OCI-LY3 (cell line): ENCODE measurements around the gene PALLD.

ENCODE experiments used
- H2AFZ ChIP-seq: fragments of 200-600, 300-600 bp; shearing (Covaris generic); 2 replicates; pipeline ENCODE4 v1.6.0; 2014; ENCODE audit warnings: antibody characterized with exemption, low read depth, low read length
- H3K27ac ChIP-seq: fragments of 200-600, 300-600 bp; sonication (generic); 2 replicates; pipeline ENCODE4 v1.5.1; 2014; ENCODE audit warnings: mild to moderate bottlenecking, low read length, moderate library complexity, mixed read lengths
- H3K27me3 ChIP-seq: fragments of 200-600, 300-600 bp; sonication (generic); 2 replicates; pipeline ENCODE4 v1.6.1; 2014; ENCODE audit warnings: low read depth, low read length, mixed read lengths
- H3K36me3 ChIP-seq: fragments of 200-600, 300-600 bp; sonication (generic); replicated peaks from 2 replicates; pipeline ENCODE3; 2014; ENCODE audit warnings: low read depth, low read length, mixed read lengths
- H3K4me1 ChIP-seq: fragments of 300-600, 200-600 bp; sonication (generic); 2 replicates; pipeline ENCODE4 v1.6.1; 2014; ENCODE audit warnings: low read length, mixed read lengths
- H3K4me2 ChIP-seq: fragments of 200-600, 300-600 bp; sonication (generic); 2 replicates; pipeline ENCODE4 v1.6.1; 2014; ENCODE audit warnings: low read length, mixed read lengths
- H3K4me3 ChIP-seq: fragments of 300-600, 200-600 bp; sonication (generic); 2 replicates; pipeline ENCODE4 v1.5.1; 2014; ENCODE audit warnings: antibody characterized with exemption, mild to moderate bottlenecking, low read length, moderate library complexity
- H3K79me2 ChIP-seq: fragments of 300-600, 200-600 bp; shearing (Covaris generic); 2 replicates; pipeline ENCODE4 v1.6.1; 2014; ENCODE audit warnings: mild to moderate bottlenecking, low read length, mixed read lengths
- H3K9ac ChIP-seq: fragments of 300-600, 200-600 bp; shearing (Covaris generic); 2 replicates; pipeline ENCODE4 v1.6.0; 2014; ENCODE audit warnings: mild to moderate bottlenecking, low read length, moderate library complexity
- H3K9me3 ChIP-seq: fragments of 200-600, 300-600 bp; shearing (Covaris generic); 2 replicates; pipeline ENCODE4 v1.6.1; 2014; ENCODE audit warnings: low read length, mixed read lengths; ENCODE audit not compliant: insufficient read depth
- H4K20me1 ChIP-seq: fragments of 200-600, 300-600 bp; sonication (generic); 2 replicates; pipeline ENCODE4 v1.6.1; 2016; ENCODE audit warnings: low read length, mixed read lengths; ENCODE audit not compliant: insufficient read depth
- CTCF ChIP-seq: fragments of 200-600, 300-600 bp; sonication (generic); IDR thresholded peaks from 2 replicates; pipeline ENCODE4 v1.5.1; 2014; ENCODE audit warnings: antibody characterized with exemption, low read length, low read depth
- EZH2phosphoT487 ChIP-seq: fragments of 200-600 bp; shearing (Covaris generic); IDR thresholded peaks from 2 replicates; pipeline ENCODE4 v1.6.1; 2018; ENCODE audit warnings: antibody characterized with exemption, mixed run types, low read depth

Gene PALLD

DNA sequence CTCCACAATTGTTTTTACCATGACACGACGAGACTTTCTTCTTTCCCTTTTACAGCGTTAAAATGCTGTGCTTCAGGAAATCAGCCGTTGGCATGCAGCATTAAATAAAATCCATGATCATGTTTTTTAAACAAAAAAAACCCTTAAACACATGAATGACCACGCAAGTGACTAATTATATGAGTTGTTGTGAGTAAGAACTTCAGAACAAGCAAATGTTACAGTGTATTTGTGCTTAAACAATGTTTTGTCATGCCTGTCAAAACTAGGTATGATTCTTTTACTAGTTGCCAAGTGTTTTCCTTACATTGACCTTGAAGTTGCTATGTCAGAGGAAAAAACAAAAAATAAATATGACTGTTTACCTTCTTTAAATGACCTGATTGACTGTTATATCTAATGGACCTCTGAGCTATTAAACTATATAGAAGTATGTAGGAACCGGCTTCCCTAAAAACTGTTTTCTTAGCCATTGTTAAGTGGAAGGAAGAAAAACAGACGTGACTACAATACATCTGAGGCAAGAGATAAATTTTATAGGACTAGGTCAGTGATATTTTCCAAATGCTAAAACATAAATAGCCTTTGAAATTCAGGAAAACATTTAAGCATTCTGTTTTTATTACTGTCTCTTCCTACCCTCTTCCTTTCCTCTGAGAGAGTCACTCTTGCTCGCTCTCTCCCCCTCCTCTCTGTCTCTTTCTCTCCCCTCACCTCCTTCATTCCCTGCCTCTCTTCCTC, 197.1 kb downstream of the PALLD start:
- Histone ChIP-seq H4K20me1 (no peaks in the 10 kb centered on the region), H3K27ac (no peak overlapping the region)
- no peak for TF ChIP-seq EZH2phosphoT487
- no peak for TF ChIP-seq CTCF

DNA sequence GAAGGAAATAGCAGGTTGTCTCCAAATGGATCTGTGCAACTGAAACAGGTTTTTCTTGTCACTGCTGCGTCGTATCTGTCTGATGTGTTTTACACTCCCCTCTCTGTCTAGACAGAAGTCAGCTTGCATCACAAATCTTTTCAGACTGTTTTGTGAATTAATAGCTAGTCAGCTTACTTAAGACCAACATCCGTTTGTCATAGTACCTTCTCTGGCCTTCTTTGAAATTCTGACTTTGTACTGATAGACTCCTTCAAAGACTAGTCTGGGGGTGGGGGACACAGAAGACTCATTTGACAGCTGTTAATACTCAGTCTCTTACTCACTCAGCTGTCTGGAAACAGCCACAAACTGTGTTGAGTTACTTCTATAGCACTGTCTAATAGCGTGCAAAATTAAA, 197.8 kb downstream of the PALLD start:
- no peak overlapping the region for H3K4me3 ChIP-seq
- no peaks in the 10 kb centered on the region for H4K20me1 ChIP-seq
- 0 out of 2 replicates have a peak, but pooled peaks cover 4% of the 10 kb centered on the region for H3K27me3 ChIP-seq
- TF ChIP-seq CTCF (no peak), EZH2phosphoT487 (no peak)
- H3K79me2 ChIP-seq = no peaks in the 10 kb centered on the region
- H3K4me1 ChIP-seq = peaks cover 6% of the 10 kb centered on the region
- no peaks in the 10 kb centered on the region for H3K36me3 ChIP-seq
- no peaks in the 10 kb centered on the region for H3K9me3 ChIP-seq
- no peak overlapping the region for H3K9ac ChIP-seq
- no peak overlapping the region for H3K4me2 ChIP-seq
- H3K27ac ChIP-seq = no peak overlapping the region
- H2AFZ ChIP-seq = no peak overlapping the region

More for the DNA sequence above, 197.1 kb downstream of the PALLD start:
- no peak overlapping the region for H3K4me2 ChIP-seq
- peaks cover 6% of the 10 kb centered on the region for H3K4me1 ChIP-seq
- no peak overlapping the region for H3K9ac ChIP-seq
- H3K79me2 ChIP-seq = no peaks in the 10 kb centered on the region
- no peaks in the 10 kb centered on the region for H3K9me3 ChIP-seq
- H3K27me3 ChIP-seq = 0 out of 2 replicates have a peak, but pooled peaks cover 4% of the 10 kb centered on the region
- H3K36me3 ChIP-seq = no peaks in the 10 kb centered on the region
- no peak overlapping the region for H2AFZ ChIP-seq
- no peak overlapping the region for H3K4me3 ChIP-seq

- Histone ChIP-seq H2AFZ (no peak overlapping the region), H3K27me3 (0 out of 2 replicates have a peak, but pooled peaks cover 4% of the 10 kb centered on the region), H3K4me2 (no peak overlapping the region), H3K9me3 (no peaks in the 10 kb centered on the region), H3K27ac (no peak overlapping the region), H3K36me3 (no peaks in the 10 kb centered on the region), H3K9ac (no peak overlapping the region), H3K4me1 (no peaks in the 10 kb centered on the region; the same call in 1 of the 2 replicates), H3K79me2 (no peaks in the 10 kb centered on the region), H4K20me1 (no peaks in the 10 kb centered on the region), H3K4me3 (no peak overlapping the region)
- no peak for TF ChIP-seq EZH2phosphoT487
These were observed 198.4 kb downstream of the PALLD start for GRCh38 chr4:168695288-168695687.

GRCh38 chr4:168696280-168696679, 199.4 kb downstream of the PALLD start:
- Histone ChIP-seq H3K36me3 (no peaks in the 10 kb centered on the region), H3K4me3 (no peak overlapping the region), H3K4me1 (no peaks in the 10 kb centered on the region), H3K27ac (no peak overlapping the region), H3K9ac (no peak overlapping the region), H4K20me1 (no peaks in the 10 kb centered on the region), H3K27me3 (peaks cover 7% of the 10 kb centered on the region; the same call in 1 of the 2 replicates), H3K79me2 (no peaks in the 10 kb centered on the region), H2AFZ (no peak overlapping the region), H3K4me2 (no peak overlapping the region), H3K9me3 (no peaks in the 10 kb centered on the region)
- TF ChIP-seq CTCF (no peak), EZH2phosphoT487 (no peak)
